K562 (cell line): Measurements from ENCODE around the gene LMNA. TPM values are rescaled to one million over a fixed set of nuclear protein-coding genes. Genes with fewer than 3 reads are reported as not detected.

Source experiments
- ARID4B ChIP-seq: sonication (generic); formaldehyde crosslinking; IDR thresholded peaks from 2 replicates; pipeline ENCODE4 v1.8.0; 2022; ENCODE audit warnings: mild to moderate bottlenecking, missing genetic modification reagents
- DACH1 ChIP-seq: fragments of 450-650 bp; IDR thresholded peaks from 2 replicates; pipeline ENCODE4 v1.6.1; 2018; ENCODE audit not compliant: partially characterized antibody
- HCFC1 ChIP-seq: IDR thresholded peaks from 2 replicates; pipeline ENCODE4 v1.6.1; 2012; ENCODE audit warnings: low read depth, low read length, improper control_type of control experiment
- HNRNPUL1 ChIP-seq: fragments of 200-400 bp; formaldehyde crosslinking; IDR thresholded peaks from 2 replicates; pipeline ENCODE4 v1.6.1; 2017; ENCODE audit warnings: low read length
- KDM2B ChIP-seq: fragments of 250-450 bp; sonication (Bioruptor Pico); IDR thresholded peaks from 2 replicates; pipeline ENCODE4 v1.8.0; 2021; ENCODE audit warnings: mild to moderate bottlenecking, moderate library complexity
- KLF16 ChIP-seq: IDR thresholded peaks from 2 replicates; pipeline ENCODE4 v1.6.1; 2016; ENCODE audit warnings: antibody characterized with exemption
- MTA2 ChIP-seq: fragments of 450-650 bp; IDR thresholded peaks from 2 replicates; pipeline ENCODE4 v1.6.1; 2016; ENCODE audit warnings: low read depth
- MYNN ChIP-seq, 2 experiments: sonication (generic); formaldehyde crosslinking in 1 of 2; IDR thresholded peaks; 2 replicates each; pipeline versions ENCODE4 v1.5.0 to v1.6.1; 2016 to 2020; ENCODE audit warnings: antibody characterized with exemption in 1 of 2, missing genetic modification reagents in 1 of 2
- OTX1 ChIP-seq: fragments of 450-650 bp; formaldehyde crosslinking; IDR thresholded peaks from 2 replicates; pipeline ENCODE4 v1.4.0; 2022; ENCODE audit warnings: mild to moderate bottlenecking
- PRDM10 ChIP-seq: fragments of 450-650 bp; IDR thresholded peaks from 2 replicates; pipeline ENCODE4 v1.6.1; 2018; ENCODE audit not compliant: partially characterized antibody
- RFX1 ChIP-seq: fragments of 450-650 bp; IDR thresholded peaks from 2 replicates; pipeline ENCODE4 v1.6.1; 2016; ENCODE audit warnings: mild to moderate bottlenecking, moderate library complexity
- RFX7 ChIP-seq: fragments of 250-450 bp; sonication (Bioruptor Pico); IDR thresholded peaks from 2 replicates; pipeline ENCODE4 v1.5.1; 2021; ENCODE audit warnings: mild to moderate bottlenecking
- RHOXF2B ChIP-seq: fragments of 250-450 bp; sonication (Bioruptor Pico); conservative IDR thresholded peaks from 2 replicates; pipeline ENCODE4 v1.5.1; 2021
- SRSF9 ChIP-seq: fragments of 200-400 bp; formaldehyde crosslinking; IDR thresholded peaks from 2 replicates; pipeline ENCODE4 v1.6.1; 2017; ENCODE audit warnings: low read depth, low read length, borderline replicate concordance
- ZBTB5 ChIP-seq: fragments of 450-650 bp; IDR thresholded peaks from 2 replicates; pipeline ENCODE4 v1.6.1; 2017; ENCODE audit warnings: antibody characterized with exemption
- polyA plus RNA-seq, 8 experiments: library from polyadenylated mRNA; depleted of rRNA in 4 of 8; stranded (reverse) in 5 of 8; unstranded in 3 of 8; fragments of >200 nt; fragmentation: Nextera tagmentation in 2 of 8; fragmentation: Illumina TruSeq in 1 of 8; extraction: Ambion mirVana in 2 of 8; extraction: Trizol in 1 of 8; gene quantifications; 2 replicates each; pipeline versions ENCODE4 v1.2.1 to v1.2.3, GENCODE V29; 2011 to 2014; ENCODE audit warnings: inconsistent platforms in 1 of 8, missing spikeins in 1 of 8
- total RNA-seq, 7 experiments: library from RNA; depleted of rRNA in 6 of 7; stranded (reverse); fragments of >200 nt in 6 of 7; fragmentation: Illumina TruSeq in 2 of 7; extraction: Trizol in 2 of 7; gene quantifications; 2 replicates each; pipeline versions ENCODE4 v1.2.1 to v1.2.3, GENCODE V29; 2011 to 2021; ENCODE audit warnings: low replicate concordance in 1 of 7

Gene LMNA
- total and polyA plus RNA-seq, 9 of the 15 experiments (the other 6 are each of a cell fraction or from before 2014, with no cell fraction given): 1.00 to 347 (median 88.2) TPM

- no peak for TF ChIP-seq MTA2
- no peak for TF ChIP-seq ARID4B (CRISPR knock-in tag)
- TF ChIP-seq HNRNPUL1: no peak
- TF ChIP-seq PRDM10: peak; percentile 80
- no peak for TF ChIP-seq RHOXF2B (CRISPR knock-in tag)
- TF ChIP-seq RFX1: peak; percentile 86
- TF ChIP-seq KDM2B (CRISPR knock-in tag): no peak
- TF ChIP-seq ZBTB5: no peak
- TF ChIP-seq SRSF9: no peak
- TF ChIP-seq KLF16: no peak
- TF ChIP-seq DACH1: no peak
- no peak for TF ChIP-seq HCFC1
- no peak for TF ChIP-seq RFX7 (CRISPR knock-in tag)
- no peak for TF ChIP-seq MYNN (IDR thresholded peaks at IDR 0.05)
- TF ChIP-seq MYNN (CRISPR knock-in tag; IDR thresholded peaks at IDR 0.05): no peak
- no peak for TF ChIP-seq OTX1 (CRISPR knock-in tag)
These were observed 35.1 kb downstream of the LMNA start (continued) for GRCh38 chr1:156149374-156150332.
